ENCODE data around the gene PTPN9. TPM values are rescaled to one million over a fixed set of nuclear protein-coding genes. Genes with fewer than 3 reads are reported as not detected.

The PTPN9 gene
- total and polyA plus RNA-seq, 2 of the 13 experiments (the other 11 are each of a cell fraction or from before 2014, with no cell fraction given), result 16.6 to 19.9 TPM

DNA sequence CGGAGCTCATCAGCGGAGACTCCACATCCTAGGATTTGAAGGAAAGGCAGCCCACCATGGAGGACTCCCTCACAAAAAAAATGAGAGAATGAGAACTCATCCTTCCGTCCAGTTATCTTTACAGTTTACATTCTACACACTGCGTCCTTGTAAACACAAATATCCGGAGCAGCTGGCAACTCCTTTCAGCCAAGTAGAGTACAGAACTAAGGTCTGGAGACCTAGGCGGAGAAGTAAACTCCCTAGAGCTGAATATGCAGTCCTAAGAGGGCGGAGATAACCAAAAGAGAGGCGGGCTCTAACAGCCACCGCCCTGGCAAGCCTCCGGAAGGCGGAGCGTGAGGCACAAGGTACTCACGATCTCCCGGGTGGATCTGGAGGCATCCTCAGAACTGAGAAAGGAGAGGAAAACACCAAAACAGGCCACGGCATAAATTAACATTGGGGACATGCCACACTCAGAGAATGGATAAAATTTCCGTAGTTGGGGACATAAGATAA is 126.7 kb downstream of the PTPN9 start (continued):
- TF ChIP-seq ZNF747 (CRISPR knock-in tag; IDR thresholded peaks at IDR 0.05; ENCODE audit: borderline replicate concordance) (peak; percentile 65; the same call in 1 of the 2 replicates), IRF2 (CRISPR knock-in tag; IDR thresholded peaks at IDR 0.05) (peak; percentile 5; the same call in 1 of the 2 replicates), JUN (CRISPR knock-in tag; IDR thresholded peaks at IDR 0.05) (no peak), ZNF343 (CRISPR knock-in tag; IDR thresholded peaks at IDR 0.05) (no peak), SIN3A (IDR thresholded peaks at IDR 0.05; ENCODE audit: borderline replicate concordance, low read depth, low read length) (peak; percentile 63; the same call in 1 of the 2 replicates), ESRRA (CRISPR knock-in tag; IDR thresholded peaks at IDR 0.05; ENCODE audit: low read depth) (no peak), ZNF605 (CRISPR knock-in tag; IDR thresholded peaks at IDR 0.05) (peak; percentile 11; the same call in 1 of the 2 replicates), NCOA2 (CRISPR knock-in tag; IDR thresholded peaks at IDR 0.05) (peak; percentile 38; the same call in 1 of the 2 replicates), ZBTB21 (CRISPR knock-in tag; IDR thresholded peaks at IDR 0.05) (peak; percentile 39; the same call in 1 of the 2 replicates), TEAD3 (CRISPR knock-in tag; optimal IDR thresholded peaks at IDR 0.05; ENCODE audit: borderline replicate concordance) (peak; percentile 5), POLR2AphosphoS5 (IDR thresholded peaks at IDR 0.05; ENCODE audit: low read depth, low read length) (peak; percentile 26; the same call in 1 of the 2 replicates), ELF4 (CRISPR knock-in tag; IDR thresholded peaks at IDR 0.05; ENCODE audit: borderline replicate concordance) (0 out of 2 replicates have a peak, but pooled peaks have one; percentile 48), ZNF749 (CRISPR knock-in tag; IDR thresholded peaks at IDR 0.05; ENCODE audit: borderline replicate concordance) (0 out of 2 replicates have a peak, but pooled peaks have one; percentile 61), ZNF546 (CRISPR knock-in tag; conservative IDR thresholded peaks at IDR 0.05) (peak; percentile 17; the same call in 1 of the 2 replicates), ZNF501 (CRISPR knock-in tag; IDR thresholded peaks at IDR 0.05) (0 out of 2 replicates have a peak, but pooled peaks have one; percentile 61), ZNF75D (CRISPR knock-in tag; IDR thresholded peaks at IDR 0.05; ENCODE audit: borderline replicate concordance) (no peak), SSRP1 (CRISPR knock-in tag; IDR thresholded peaks at IDR 0.05) (peak; percentile 92; the same call in 1 of the 2 replicates)
- TF ChIP-seq, protein P1, sequence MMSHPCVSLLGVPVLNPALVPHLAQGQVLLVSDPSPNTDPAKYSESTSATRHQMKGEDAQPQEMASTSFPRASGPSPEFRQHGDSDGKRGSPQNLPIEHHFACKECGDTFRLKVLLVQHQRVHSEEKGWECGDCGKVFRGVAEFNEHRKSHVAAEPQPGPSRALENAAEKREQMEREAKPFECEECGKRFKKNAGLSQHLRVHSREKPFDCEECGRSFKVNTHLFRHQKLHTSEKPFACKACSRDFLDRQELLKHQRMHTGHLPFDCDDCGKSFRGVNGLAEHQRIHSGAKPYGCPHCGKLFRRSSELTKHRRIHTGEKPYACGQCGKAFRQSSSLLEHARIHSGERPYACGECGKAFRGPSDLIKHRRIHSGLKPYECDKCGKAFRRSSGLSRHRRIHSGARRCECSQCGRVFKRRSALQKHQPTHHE (CRISPR knock-in tag; IDR thresholded peaks at IDR 0.05; ENCODE audit: borderline replicate concordance), result no peak
- TF ChIP-seq, protein P2, sequence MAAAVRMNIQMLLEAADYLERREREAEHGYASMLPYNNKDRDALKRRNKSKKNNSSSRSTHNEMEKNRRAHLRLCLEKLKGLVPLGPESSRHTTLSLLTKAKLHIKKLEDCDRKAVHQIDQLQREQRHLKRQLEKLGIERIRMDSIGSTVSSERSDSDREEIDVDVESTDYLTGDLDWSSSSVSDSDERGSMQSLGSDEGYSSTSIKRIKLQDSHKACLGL (CRISPR knock-in tag; IDR thresholded peaks at IDR 0.05), result no peak
- TF ChIP-seq, protein P3, sequence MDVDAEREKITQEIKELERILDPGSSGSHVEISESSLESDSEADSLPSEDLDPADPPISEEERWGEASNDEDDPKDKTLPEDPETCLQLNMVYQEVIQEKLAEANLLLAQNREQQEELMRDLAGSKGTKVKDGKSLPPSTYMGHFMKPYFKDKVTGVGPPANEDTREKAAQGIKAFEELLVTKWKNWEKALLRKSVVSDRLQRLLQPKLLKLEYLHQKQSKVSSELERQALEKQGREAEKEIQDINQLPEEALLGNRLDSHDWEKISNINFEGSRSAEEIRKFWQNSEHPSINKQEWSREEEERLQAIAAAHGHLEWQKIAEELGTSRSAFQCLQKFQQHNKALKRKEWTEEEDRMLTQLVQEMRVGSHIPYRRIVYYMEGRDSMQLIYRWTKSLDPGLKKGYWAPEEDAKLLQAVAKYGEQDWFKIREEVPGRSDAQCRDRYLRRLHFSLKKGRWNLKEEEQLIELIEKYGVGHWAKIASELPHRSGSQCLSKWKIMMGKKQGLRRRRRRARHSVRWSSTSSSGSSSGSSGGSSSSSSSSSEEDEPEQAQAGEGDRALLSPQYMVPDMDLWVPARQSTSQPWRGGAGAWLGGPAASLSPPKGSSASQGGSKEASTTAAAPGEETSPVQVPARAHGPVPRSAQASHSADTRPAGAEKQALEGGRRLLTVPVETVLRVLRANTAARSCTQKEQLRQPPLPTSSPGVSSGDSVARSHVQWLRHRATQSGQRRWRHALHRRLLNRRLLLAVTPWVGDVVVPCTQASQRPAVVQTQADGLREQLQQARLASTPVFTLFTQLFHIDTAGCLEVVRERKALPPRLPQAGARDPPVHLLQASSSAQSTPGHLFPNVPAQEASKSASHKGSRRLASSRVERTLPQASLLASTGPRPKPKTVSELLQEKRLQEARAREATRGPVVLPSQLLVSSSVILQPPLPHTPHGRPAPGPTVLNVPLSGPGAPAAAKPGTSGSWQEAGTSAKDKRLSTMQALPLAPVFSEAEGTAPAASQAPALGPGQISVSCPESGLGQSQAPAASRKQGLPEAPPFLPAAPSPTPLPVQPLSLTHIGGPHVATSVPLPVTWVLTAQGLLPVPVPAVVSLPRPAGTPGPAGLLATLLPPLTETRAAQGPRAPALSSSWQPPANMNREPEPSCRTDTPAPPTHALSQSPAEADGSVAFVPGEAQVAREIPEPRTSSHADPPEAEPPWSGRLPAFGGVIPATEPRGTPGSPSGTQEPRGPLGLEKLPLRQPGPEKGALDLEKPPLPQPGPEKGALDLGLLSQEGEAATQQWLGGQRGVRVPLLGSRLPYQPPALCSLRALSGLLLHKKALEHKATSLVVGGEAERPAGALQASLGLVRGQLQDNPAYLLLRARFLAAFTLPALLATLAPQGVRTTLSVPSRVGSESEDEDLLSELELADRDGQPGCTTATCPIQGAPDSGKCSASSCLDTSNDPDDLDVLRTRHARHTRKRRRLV (CRISPR knock-in tag; IDR thresholded peaks at IDR 0.05), result peak; percentile 94
- TF ChIP-seq, protein P4, sequence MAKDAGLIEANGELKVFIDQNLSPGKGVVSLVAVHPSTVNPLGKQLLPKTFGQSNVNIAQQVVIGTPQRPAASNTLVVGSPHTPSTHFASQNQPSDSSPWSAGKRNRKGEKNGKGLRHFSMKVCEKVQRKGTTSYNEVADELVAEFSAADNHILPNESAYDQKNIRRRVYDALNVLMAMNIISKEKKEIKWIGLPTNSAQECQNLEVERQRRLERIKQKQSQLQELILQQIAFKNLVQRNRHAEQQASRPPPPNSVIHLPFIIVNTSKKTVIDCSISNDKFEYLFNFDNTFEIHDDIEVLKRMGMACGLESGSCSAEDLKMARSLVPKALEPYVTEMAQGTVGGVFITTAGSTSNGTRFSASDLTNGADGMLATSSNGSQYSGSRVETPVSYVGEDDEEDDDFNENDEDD (CRISPR knock-in tag; IDR thresholded peaks at IDR 0.05; ENCODE audit: borderline replicate concordance), result no peak

Data from HepG2 (cell line).